ENCODE measurements around the gene MED25. TPM values are rescaled to one million over a fixed set of nuclear protein-coding genes. Genes with fewer than 3 reads are reported as not detected.

Gene MED25
- total RNA-seq, 1 experiment from 2014 or later = 81.2 TPM

DNA sequence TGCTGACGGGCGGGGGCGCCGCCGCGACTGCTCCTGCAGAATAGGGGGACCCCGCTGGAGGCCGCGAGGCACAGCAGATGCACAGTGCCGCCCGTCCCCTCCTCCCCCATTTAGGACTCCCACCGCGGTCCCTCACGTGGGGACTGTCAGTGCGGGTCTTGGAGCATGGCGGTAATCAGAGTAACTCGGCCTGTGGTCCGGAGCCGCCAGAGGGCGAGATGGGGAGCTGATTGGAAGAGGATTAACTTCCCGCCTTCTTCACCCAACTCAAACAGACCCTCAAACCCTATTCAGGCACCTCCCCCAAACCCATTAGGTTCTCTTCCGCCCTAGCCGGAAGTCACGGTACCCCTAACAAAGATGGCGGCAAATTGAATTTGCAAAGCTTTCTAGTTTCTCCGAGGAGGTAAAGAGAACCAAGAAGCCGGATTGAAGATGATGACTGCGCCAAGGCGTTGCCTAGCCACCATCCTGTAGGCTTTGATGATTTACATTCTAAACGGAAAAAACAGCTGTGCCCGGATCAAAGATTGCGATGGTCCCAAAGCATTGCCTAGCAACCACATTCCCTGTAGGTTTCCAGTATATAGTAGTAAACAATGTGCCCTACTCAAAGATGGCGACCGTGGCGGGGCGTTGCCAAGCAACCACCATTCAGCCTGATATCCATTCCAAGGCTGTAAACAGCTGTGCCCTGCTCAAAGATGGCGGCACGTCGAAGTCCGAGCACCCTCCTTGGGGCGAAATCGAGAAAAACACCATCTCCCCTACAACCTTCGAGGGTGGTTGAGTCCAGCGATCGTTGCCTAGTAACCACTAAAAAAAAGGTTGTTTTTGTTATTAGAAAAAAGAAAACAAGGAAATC, 4.9 kb upstream of the MED25 start, which contains the start of gene FUZ (continued):
- TF ChIP-seq FOXJ3 (CRISPR knock-in tag; IDR thresholded peaks at IDR 0.05; ENCODE audit: borderline replicate concordance) (no peak; the same call in 1 of the 2 replicates), JAZF1 (CRISPR knock-in tag; IDR thresholded peaks at IDR 0.05) (no peak), ZBTB21 (CRISPR knock-in tag; IDR thresholded peaks at IDR 0.05; ENCODE audit: borderline replicate concordance) (no peak), MXD4 (CRISPR knock-in tag; IDR thresholded peaks at IDR 0.05; ENCODE audit: borderline replicate concordance) (no peak), GTF2I (CRISPR knock-in tag; conservative IDR thresholded peaks at IDR 0.05) (no peak), EMX1 (CRISPR knock-in tag; IDR thresholded peaks at IDR 0.05) (no peak), ZNF425 (CRISPR knock-in tag; conservative IDR thresholded peaks at IDR 0.05) (no peak), GRHL2 (CRISPR knock-in tag; IDR thresholded peaks at IDR 0.05; ENCODE audit: insufficient replicate concordance, severe bottlenecking) (no peak), OVOL2 (CRISPR knock-in tag; IDR thresholded peaks at IDR 0.05; ENCODE audit: borderline replicate concordance) (no peak), ZNF416 (CRISPR knock-in tag; IDR thresholded peaks at IDR 0.05) (0 out of 2 replicates have a peak, but pooled peaks have one; percentile 71), ZNF317 (CRISPR knock-in tag; IDR thresholded peaks at IDR 0.05; ENCODE audit: borderline replicate concordance, low read depth) (no peak), ZNF671 (CRISPR knock-in tag; IDR thresholded peaks at IDR 0.05) (no peak), NFE2L1 (CRISPR knock-in tag; IDR thresholded peaks at IDR 0.05) (no peak; the same call in 1 of the 2 replicates), ATF3 (CRISPR knock-in tag; conservative IDR thresholded peaks at IDR 0.05) (no peak), FOXP4 (CRISPR knock-in tag; IDR thresholded peaks at IDR 0.05) (0 out of 2 replicates have a peak, but pooled peaks have one; percentile 57), TEAD1 (CRISPR knock-in tag; IDR thresholded peaks at IDR 0.05) (peak; percentile 9; the same call in 1 of the 2 replicates), RORB (CRISPR knock-in tag; IDR thresholded peaks at IDR 0.05) (no peak), ARID4B (CRISPR knock-in tag; IDR thresholded peaks at IDR 0.05; ENCODE audit: borderline replicate concordance) (0 out of 2 replicates have a peak, but pooled peaks have one; percentile 37), NFATC4 (CRISPR knock-in tag; IDR thresholded peaks at IDR 0.05) (no peak), TCF7 (CRISPR knock-in tag; IDR thresholded peaks at IDR 0.05; ENCODE audit: low read depth) (no peak), NR1H2 (CRISPR knock-in tag; IDR thresholded peaks at IDR 0.05) (no peak), IRF1 (CRISPR knock-in tag; IDR thresholded peaks at IDR 0.05) (no peak; the same call in 1 of the 2 replicates), CDX4 (CRISPR knock-in tag; IDR thresholded peaks at IDR 0.05; ENCODE audit: borderline replicate concordance) (no peak), NR3C1 (CRISPR knock-in tag; conservative IDR thresholded peaks at IDR 0.05; ENCODE audit: low read depth) (no peak), TEAD4 (CRISPR knock-in tag; IDR thresholded peaks at IDR 0.05) (no peak), SP1 (CRISPR knock-in tag; conservative IDR thresholded peaks at IDR 0.05) (0 out of 2 replicates have a peak, but pooled peaks have one; percentile 44), IRF2 (CRISPR knock-in tag; IDR thresholded peaks at IDR 0.05; ENCODE audit: borderline replicate concordance, low read depth) (no peak)
- TF ChIP-seq, protein P1, sequence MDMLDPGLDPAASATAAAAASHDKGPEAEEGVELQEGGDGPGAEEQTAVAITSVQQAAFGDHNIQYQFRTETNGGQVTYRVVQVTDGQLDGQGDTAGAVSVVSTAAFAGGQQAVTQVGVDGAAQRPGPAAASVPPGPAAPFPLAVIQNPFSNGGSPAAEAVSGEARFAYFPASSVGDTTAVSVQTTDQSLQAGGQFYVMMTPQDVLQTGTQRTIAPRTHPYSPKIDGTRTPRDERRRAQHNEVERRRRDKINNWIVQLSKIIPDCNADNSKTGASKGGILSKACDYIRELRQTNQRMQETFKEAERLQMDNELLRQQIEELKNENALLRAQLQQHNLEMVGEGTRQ (CRISPR knock-in tag; IDR thresholded peaks at IDR 0.05) = peak; percentile 59; the same call in 1 of the 2 replicates

Measured in WTC11 (cell line).